CD8-positive, alpha-beta memory T cell (primary cell): ENCODE measurements around the gene DAGLB. TPM values are rescaled to one million over a fixed set of nuclear protein-coding genes. Genes with fewer than 3 reads are reported as not detected.

Experiments used
- CTCF ChIA-PET: fragments of 350-600 bp; sonication (Branson Sonifier 250); formaldehyde crosslinking; loops from one replicate; lab custom pipeline; 2021; ENCODE audit warnings: antibody characterized with exemption; lab: Charles Lee
- POLR2A ChIA-PET: fragments of 350-600 bp; sonication (Branson Sonifier 250); formaldehyde crosslinking; loops from one replicate; lab custom pipeline; 2021; ENCODE audit warnings: antibody characterized with exemption; lab: Charles Lee
- DNase-seq, 5 donors: peaks; one replicate each; pipeline versions ENCODE4 v3.0.0 to v3.0.0-alpha.2; 2020 to 2022; ENCODE audit warnings: mixed read lengths in 1 of 5
- H3K27ac ChIP-seq: one replicate; pipeline ENCODE4 v1.7.0; 2013; ENCODE audit warnings: low read depth, mild to moderate bottlenecking, low read length, moderate library complexity
- H3K27me3 ChIP-seq: 2 replicates; pipeline ENCODE4 v1.7.0; 2013; ENCODE audit warnings: low read length, mild to moderate bottlenecking; ENCODE audit not compliant: insufficient read depth, poor library complexity, severe bottlenecking
- H3K36me3 ChIP-seq: 2 replicates; pipeline ENCODE4 v1.7.0; 2013; ENCODE audit warnings: mild to moderate bottlenecking, low read length, moderate library complexity; ENCODE audit not compliant: insufficient read depth
- H3K4me1 ChIP-seq: 2 replicates; pipeline ENCODE4 v1.7.0; 2013; ENCODE audit warnings: mild to moderate bottlenecking, low read length, moderate library complexity; ENCODE audit not compliant: insufficient read depth
- H3K4me3 ChIP-seq: 2 replicates; pipeline ENCODE4 v1.7.0; 2013; ENCODE audit warnings: mild to moderate bottlenecking, low read length
- H3K9me3 ChIP-seq: 2 replicates; pipeline ENCODE4 v1.7.0; 2013; ENCODE audit warnings: mild to moderate bottlenecking, low read length
- H3K27ac Mint-ChIP-seq, 8 donors: one replicate each; pipeline ENCODE4 v1.8.0; 2020 to 2021; ENCODE audit warnings: mixed read lengths in 8 of 8, mild to moderate bottlenecking in 6 of 8, inconsistent platforms in 3 of 8, moderate library complexity in 3 of 8
- H3K27me3 Mint-ChIP-seq, 2 donors: one replicate each; pipeline ENCODE4 v1.8.0; 2020 to 2021; ENCODE audit warnings: mixed read lengths in 2 of 2, mild to moderate bottlenecking in 1 of 2, moderate library complexity in 1 of 2
- H3K36me3 Mint-ChIP-seq, 3 donors: one replicate each; pipeline ENCODE4 v1.8.0; 2020 to 2021; ENCODE audit warnings: mixed read lengths in 3 of 3, inconsistent platforms in 1 of 3, mild to moderate bottlenecking in 1 of 3
- H3K4me1 Mint-ChIP-seq, 3 donors: one replicate each; pipeline ENCODE4 v1.8.0; 2020 to 2021; ENCODE audit warnings: mixed read lengths in 3 of 3, inconsistent platforms in 1 of 3, mild to moderate bottlenecking in 1 of 3
- H3K4me3 Mint-ChIP-seq, 7 donors: one replicate each; pipeline ENCODE4 v1.8.0; 2020 to 2021; ENCODE audit warnings: mixed read lengths in 7 of 7, mild to moderate bottlenecking in 6 of 7, moderate library complexity in 4 of 7, inconsistent platforms in 2 of 7
- H3K9me3 Mint-ChIP-seq, 5 donors: one replicate each; pipeline ENCODE4 v1.8.0; 2020 to 2022; ENCODE audit warnings: mixed read lengths in 5 of 5, mild to moderate bottlenecking in 3 of 5, moderate library complexity in 2 of 5, inconsistent platforms in 1 of 5
- polyA plus RNA-seq: library from polyadenylated mRNA; unstranded; fragments of 300-500 nt; fragmentation: Illumina TruSeq; gene quantifications from one replicate; pipeline ENCODE4 v1.2.3, GENCODE V29; 2021
- total RNA-seq, 2 experiments: library from RNA; stranded (reverse); gene quantifications; one replicate each; pipeline ENCODE4 v1.2.3, GENCODE V29; 2021

Gene DAGLB
- total and polyA plus RNA-seq, 3 experiments from 2014 or later: 9.7 to 16.4 (median 16.1) TPM

- H3K9me3 ChIP-seq: no peaks in the 10 kb centered on the region
- H3K9me3 Mint-ChIP-seq: no peaks in the 10 kb centered on the region
- H3K27me3 Mint-ChIP-seq: no peaks in the 10 kb centered on the region
- H3K4me3 ChIP-seq: no peak overlapping the region
- peaks cover 15% of the 10 kb centered on the region for H3K36me3 ChIP-seq
- H3K36me3 Mint-ChIP-seq: peaks cover 7 to 74% (median 15%) of the 10 kb centered on the region in 3 donors
- H3K4me1 ChIP-seq: no peaks in the 10 kb centered on the region
- no peaks in the 10 kb centered on the region for H3K27me3 ChIP-seq
- H3K27ac ChIP-seq: no peak overlapping the region
- POLR2A ChIA-PET: interaction anchor here (0.6 kb wide), 1 partner anchor 101 kb away, joined by 3 read pairs; no protein-coding TSS in a partner anchor
- H3K4me1 Mint-ChIP-seq: no peaks in the 10 kb centered on the region
- DNase-seq: no peak
- CTCF ChIA-PET: interaction anchor here (0.9 kb wide), 1 partner anchor 412 kb away, joined by 3 read pairs; no protein-coding TSS in a partner anchor
- peak overlapping the region in 1 of 8 donors; percentile 87 for H3K27ac Mint-ChIP-seq
- H3K4me3 Mint-ChIP-seq: no peak overlapping the region
These were observed 37.6 kb downstream of the DAGLB start for GRCh38 chr7:6409944-6410693.

GRCh38 chr7:6409091-6409490 lies 38.7 kb downstream of the DAGLB start:
- no peak for DNase-seq
- no peak overlapping the region for H3K27ac ChIP-seq
- Mint-ChIP-seq H3K27me3 (no peaks in the 10 kb centered on the region), H3K9me3 (no peaks in the 10 kb centered on the region), H3K4me3 (no peak overlapping the region), H3K27ac (no peak overlapping the region), H3K4me1 (no peaks in the 10 kb centered on the region), H3K36me3 (peaks cover 8 to 76% (median 14%) of the 10 kb centered on the region in 3 donors)
- POLR2A ChIA-PET: no interaction called here
- H3K27me3 ChIP-seq: no peaks in the 10 kb centered on the region
- CTCF ChIA-PET: no interaction called here
- H3K4me3 ChIP-seq: no peak overlapping the region
- H3K36me3 ChIP-seq: peaks cover 17% of the 10 kb centered on the region
- no peaks in the 10 kb centered on the region for H3K9me3 ChIP-seq
- H3K4me1 ChIP-seq: no peaks in the 10 kb centered on the region

- Histone ChIP-seq H3K36me3 (peaks cover 19% of the 10 kb centered on the region), H3K4me3 (no peak overlapping the region), H3K27me3 (no peaks in the 10 kb centered on the region), H3K4me1 (no peaks in the 10 kb centered on the region), H3K9me3 (no peaks in the 10 kb centered on the region), H3K27ac (no peak overlapping the region)
- H3K9me3 Mint-ChIP-seq: no peaks in the 10 kb centered on the region
- H3K27ac Mint-ChIP-seq: peak overlapping the region in 3 of 8 donors; percentile 7 to 91 (median 73)
- ChIA-PET CTCF (interaction anchor here (0.6 kb wide), 1 partner anchor 22 kb away, joined by 4 read pairs; no protein-coding TSS in a partner anchor), POLR2A (no interaction called here)
- no peaks in the 10 kb centered on the region for H3K4me1 Mint-ChIP-seq
- DNase-seq: no peak
- peaks cover 8 to 80% (median 22%) of the 10 kb centered on the region in 3 donors for H3K36me3 Mint-ChIP-seq
- no peak overlapping the region for H3K4me3 Mint-ChIP-seq
- H3K27me3 Mint-ChIP-seq: no peaks in the 10 kb centered on the region
These were observed 40.3 kb downstream of the DAGLB start for GRCh38 chr7:6407434-6407833.

GRCh38 chr7:6406121-6406520 lies 41.6 kb downstream of the DAGLB start:
- ChIA-PET CTCF (no interaction called here), POLR2A (no interaction called here)
- Histone ChIP-seq H3K27ac (no peak overlapping the region), H3K9me3 (no peaks in the 10 kb centered on the region), H3K36me3 (peaks cover 28% of the 10 kb centered on the region), H3K4me3 (no peak overlapping the region), H3K4me1 (no peaks in the 10 kb centered on the region), H3K27me3 (no peaks in the 10 kb centered on the region)
- H3K27me3 Mint-ChIP-seq: no peaks in the 10 kb centered on the region
- DNase-seq: no peak
- H3K27ac Mint-ChIP-seq: peak overlapping the region in 5 of 8 donors; percentile 11 to 48 (median 46)
- H3K9me3 Mint-ChIP-seq: no peaks in the 10 kb centered on the region
- no peak overlapping the region for H3K4me3 Mint-ChIP-seq
- peaks cover 8 to 82% (median 18%) of the 10 kb centered on the region in 3 donors for H3K36me3 Mint-ChIP-seq
- no peaks in the 10 kb centered on the region for H3K4me1 Mint-ChIP-seq

GRCh38 chr7:6403907-6404306 lies 43.8 kb downstream of the DAGLB start:
- Mint-ChIP-seq H3K36me3 (peaks cover 8 to 81% (median 16%) of the 10 kb centered on the region in 3 donors), H3K27ac (peak overlapping the region in 3 of 8 donors; percentile 46 to 81 (median 79)), H3K4me3 (no peak overlapping the region), H3K9me3 (no peaks in the 10 kb centered on the region), H3K27me3 (no peaks in the 10 kb centered on the region), H3K4me1 (peaks cover 4 to 7% (median 6%) of the 10 kb centered on the region in 3 donors)
- Histone ChIP-seq H3K27ac (no peak overlapping the region), H3K4me3 (no peak overlapping the region), H3K36me3 (peaks cover 25% of the 10 kb centered on the region), H3K9me3 (no peaks in the 10 kb centered on the region), H3K4me1 (no peaks in the 10 kb centered on the region), H3K27me3 (no peaks in the 10 kb centered on the region)
- ChIA-PET POLR2A (no interaction called here), CTCF (no interaction called here)
- DNase-seq: no peak

GRCh38 chr7:6402741-6403140 lies 45.0 kb downstream of the DAGLB start:
- no peak overlapping the region for H3K4me3 ChIP-seq
- H3K27me3 Mint-ChIP-seq: no peaks in the 10 kb centered on the region

GRCh38 chr7:6402041-6402440 lies 45.7 kb downstream of the DAGLB start:
- H3K36me3 ChIP-seq: peaks cover 24% of the 10 kb centered on the region
- Mint-ChIP-seq H3K4me3 (no peak overlapping the region), H3K27ac (peak overlapping the region in 1 of 8 donors; percentile 47), H3K27me3 (no peaks in the 10 kb centered on the region), H3K36me3 (peaks cover 4 to 82% (median 10%) of the 10 kb centered on the region in 3 donors), H3K4me1 (peaks cover 13 to 23% (median 16%) of the 10 kb centered on the region in 3 donors), H3K9me3 (no peaks in the 10 kb centered on the region)
- CTCF ChIA-PET: no interaction called here
- POLR2A ChIA-PET: no interaction called here
- H3K4me1 ChIP-seq: no peaks in the 10 kb centered on the region
- no peak overlapping the region for H3K4me3 ChIP-seq
- DNase-seq: no peak
- no peaks in the 10 kb centered on the region for H3K27me3 ChIP-seq
- no peak overlapping the region for H3K27ac ChIP-seq
- H3K9me3 ChIP-seq: no peaks in the 10 kb centered on the region

More at GRCh38 chr7:6402741-6403140, 45.0 kb downstream of the DAGLB start:
- Mint-ChIP-seq H3K4me3 (no peak overlapping the region), H3K36me3 (peaks cover 8 to 86% (median 14%) of the 10 kb centered on the region in 3 donors), H3K9me3 (no peaks in the 10 kb centered on the region), H3K4me1 (peaks cover 12 to 19% (median 15%) of the 10 kb centered on the region in 3 donors), H3K27ac (peak overlapping the region in 1 of 8 donors; percentile 36)
- H3K27me3 ChIP-seq: no peaks in the 10 kb centered on the region
- H3K27ac ChIP-seq: no peak overlapping the region
- H3K9me3 ChIP-seq: no peaks in the 10 kb centered on the region
- no peak for DNase-seq
- H3K36me3 ChIP-seq: peaks cover 24% of the 10 kb centered on the region
- ChIA-PET POLR2A (no interaction called here), CTCF (no interaction called here)
- no peaks in the 10 kb centered on the region for H3K4me1 ChIP-seq

- H3K27ac Mint-ChIP-seq: peak overlapping the region in 1 of 8 donors; percentile 46
These were observed 46.2 kb downstream of the DAGLB start for GRCh38 chr7:6401536-6401935.

More at GRCh38 chr7:6401536-6401935, 46.2 kb downstream of the DAGLB start:
- H3K36me3 ChIP-seq: peaks cover 24% of the 10 kb centered on the region
- CTCF ChIA-PET: no interaction called here
- peaks cover under 1% of the 10 kb centered on the region for H3K4me1 ChIP-seq
- Mint-ChIP-seq H3K4me3 (no peak overlapping the region), H3K27me3 (no peaks in the 10 kb centered on the region), H3K9me3 (no peaks in the 10 kb centered on the region), H3K36me3 (peaks cover 4 to 80% (median 10%) of the 10 kb centered on the region in 3 donors), H3K4me1 (peaks cover 13 to 24% (median 16%) of the 10 kb centered on the region in 3 donors)
- no peak overlapping the region for H3K4me3 ChIP-seq
- H3K27me3 ChIP-seq: no peaks in the 10 kb centered on the region
- POLR2A ChIA-PET: no interaction called here
- no peak overlapping the region for H3K27ac ChIP-seq
- no peaks in the 10 kb centered on the region for H3K9me3 ChIP-seq
- no peak for DNase-seq
